HG03066 (cell line): ENCODE data around the gene HSD17B1.
"Not testable (repeated sequence)": the region's sequence is repeated elsewhere in the genome, so short reads cannot be mapped to it uniquely, and the experiment has no call there.

Experiments used
- ATAC-seq: cut with Tn5 transposase; IDR thresholded peaks from one replicate; pipeline ENCODE4 v1.9.1; 2021; ENCODE audit warnings: low read depth; ENCODE audit not compliant: unreplicated experiment

Gene HSD17B1

GRCh38 chr17:42552736-42553135 is at the start of gene HSD17B1:
Gene HSD17B1 (plus strand): TSS chr17:42552923. CDS start chr17:42552934, 11 bp downstream.
- ATAC-seq = not testable (repeated sequence)

- no peak for ATAC-seq
These were observed 49.8 kb upstream of the HSD17B1 start for GRCh38 chr17:42502926-42503325.

GRCh38 chr17:42507671-42508070 is 45.1 kb upstream of the HSD17B1 start:
- ATAC-seq = no peak

- no peak for ATAC-seq
These were observed 44.1 kb upstream of the HSD17B1 start for GRCh38 chr17:42508426-42509165.

- ATAC-seq = no peak
These were observed 43.3 kb upstream of the HSD17B1 start for GRCh38 chr17:42509409-42509808.

GRCh38 chr17:42509841-42510240 is 42.9 kb upstream of the HSD17B1 start:
- ATAC-seq = no peak

GRCh38 chr17:42512246-42512645 is 40.5 kb upstream of the HSD17B1 start:
- ATAC-seq = no peak

GRCh38 chr17:42512733-42513251 is 39.9 kb upstream of the HSD17B1 start:
- ATAC-seq = no peak

GRCh38 chr17:42513686-42514085 is 39.0 kb upstream of the HSD17B1 start:
- ATAC-seq = no peak

- ATAC-seq = no peak
These were observed 38.4 kb upstream of the HSD17B1 start for GRCh38 chr17:42514279-42514678.

GRCh38 chr17:42514867-42515266 is 37.9 kb upstream of the HSD17B1 start:
- no peak for ATAC-seq

- no peak for ATAC-seq
These were observed 35.2 kb upstream of the HSD17B1 start for GRCh38 chr17:42517516-42517915.

- ATAC-seq = no peak
These were observed 34.5 kb upstream of the HSD17B1 start for GRCh38 chr17:42518046-42518754.

GRCh38 chr17:42518755-42519545 is 33.8 kb upstream of the HSD17B1 start:
- no peak for ATAC-seq

- no peak for ATAC-seq
These were observed 32.9 kb upstream of the HSD17B1 start for GRCh38 chr17:42519546-42520491.

- ATAC-seq = no peak
These were observed 32.2 kb upstream of the HSD17B1 start for GRCh38 chr17:42520540-42520951.

- ATAC-seq = no peak
These were observed 31.7 kb upstream of the HSD17B1 start for GRCh38 chr17:42521036-42521435.

GRCh38 chr17:42521666-42522262 is 31.0 kb upstream of the HSD17B1 start:
- no peak for ATAC-seq

- no peak for ATAC-seq
These were observed 30.4 kb upstream of the HSD17B1 start for GRCh38 chr17:42522263-42522790.
